ENCODE measurements around the gene BHLHA9. TPM values are rescaled to one million over a fixed set of nuclear protein-coding genes. Genes with fewer than 3 reads are reported as not detected.

The BHLHA9 gene
- total and polyA plus RNA-seq, 2 of the 8 experiments (the other 6 are each of a cell fraction or from before 2014, with no cell fraction given), result 0.29 to 0.34 TPM

DNA sequence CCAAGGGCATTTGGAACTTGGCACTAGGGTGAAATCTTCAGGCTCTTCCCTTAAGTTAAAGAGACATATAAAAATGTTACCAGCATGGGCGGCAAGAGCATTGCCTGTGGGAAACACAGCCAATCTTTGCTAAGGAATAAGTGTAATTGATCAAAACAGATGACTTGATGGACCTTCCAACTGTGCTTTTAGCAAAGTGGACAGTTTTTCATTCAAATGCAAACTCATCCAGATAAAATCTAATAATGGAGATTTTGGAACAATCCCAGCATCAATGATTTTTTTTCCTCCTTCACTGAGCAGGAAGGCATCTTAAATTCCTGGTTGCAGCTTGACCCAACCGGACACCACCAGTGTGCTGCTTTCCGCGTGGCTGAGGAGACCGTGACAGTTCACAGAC, 42.9 kb upstream of the BHLHA9 start:
- Histone ChIP-seq H3K18ac (ENCODE audit: extremely low read depth, low read length) (no peak overlapping the region), H3K27me3 (replicated peaks in 1 of 4; ENCODE audit: control insufficient read depth in 3 of 4, extremely low read depth in 1 of 4, insufficient read depth in 3 of 4, low read length in 3 of 4) (peaks cover 47 to 59% (median 56%) of the 10 kb centered on the region in 4 experiments), H3K4me3 (ENCODE audit: extremely low read depth in 1 of 4, insufficient read depth in 2 of 4, low read depth in 3 of 4, low read length in 4 of 4) (no peak overlapping the region), H3K9ac (replicated peaks in 1 of 4; ENCODE audit: extremely low read depth in 1 of 4, low read depth in 3 of 4, low read length in 3 of 4) (no peak overlapping the region), H3K36me3 (ENCODE audit: control insufficient read depth in 2 of 4, insufficient read depth in 4 of 4, low read length in 3 of 4) (peaks cover 0 to 11% (median 0%) of the 10 kb centered on the region in 4 experiments; a peak in 1 of 8 replicates), H3K79me1 (ENCODE audit: low read depth, low read length) (no peaks in the 10 kb centered on the region), H3K4ac (replicated peaks; ENCODE audit: insufficient read length, low read depth, low read length) (no peak overlapping the region), H2BK5ac (ENCODE audit: low read depth, low read length) (no peak overlapping the region), H2BK120ac (replicated peaks; ENCODE audit: low read depth, low read length) (no peak overlapping the region), H2AFZ (ENCODE audit: low read length) (no peak overlapping the region), H3K23ac (ENCODE audit: insufficient read length) (no peak overlapping the region), H2BK20ac (ENCODE audit: low read length) (no peak overlapping the region), H3K4me1 (replicated peaks in 1 of 4; ENCODE audit: control insufficient read depth in 3 of 4, insufficient read depth in 4 of 4, low read length in 3 of 4) (peaks cover 0 to 4% (median 0%) of the 10 kb centered on the region in 4 experiments; a peak in 3 of 7 replicates), H2BK12ac (ENCODE audit: low read depth, low read length) (no peak overlapping the region), H2BK15ac (ENCODE audit: low read length) (no peak overlapping the region), H3K23me2 (ENCODE audit: low read depth, low read length) (peaks cover 4% of the 10 kb centered on the region), H3K4me2 (ENCODE audit: insufficient read depth in 1 of 2, low read depth in 2 of 2, low read length in 2 of 2) (no peak overlapping the region; a peak in 1 of 4 replicates), H4K8ac (ENCODE audit: extremely low read depth, insufficient read depth, low read length) (no peak overlapping the region), H4K5ac (ENCODE audit: insufficient read length, low read depth, low read length) (no peak overlapping the region), H4K91ac (replicated peaks; ENCODE audit: insufficient read length, low read length) (no peak overlapping the region), H3K56ac (replicated peaks; ENCODE audit: insufficient read length, low read depth, low read length) (no peak overlapping the region), H4K20me1 (replicated peaks in 1 of 2; ENCODE audit: control insufficient read depth in 1 of 2, insufficient read depth in 2 of 2, low read length in 2 of 2) (peaks cover 0 to 7% of the 10 kb centered on the region in 2 experiments), H3K27ac (ENCODE audit: low read depth, low read length) (no peak overlapping the region), H3K14ac (ENCODE audit: insufficient read length) (no peak overlapping the region), H3K79me2 (ENCODE audit: control insufficient read depth in 1 of 2, insufficient read depth in 2 of 2, low read length in 2 of 2) (peaks cover 0 to 3% of the 10 kb centered on the region in 2 experiments; a peak in 1 of 4 replicates), H3K9me3 (ENCODE audit: insufficient read depth in 2 of 2, low read depth in 1 of 2, low read length in 1 of 2) (peaks cover 0 to 3% of the 10 kb centered on the region in 2 experiments; a peak in 1 of 4 replicates), H2AK5ac (ENCODE audit: low read depth, low read length) (no peak overlapping the region)
- 93% methylated on average over 5 of the region's 5 CpGs; no CpG with 5 or more reads in 1 of the 2 experiments for WGBS, 2 experiments (ENCODE audit: extremely low coverage in 1 of 2, insufficient coverage in 1 of 2, insufficient read length in 1 of 2, insufficient replicate concordance in 2 of 2, low coverage in 1 of 2, low lambda C conversion rate in 2 of 2, missing lambda C conversion rate in 1 of 2)
- ChIA-PET POLR2A (ENCODE audit: partially characterized antibody) (interaction anchor here (0.9 to 1.6 kb wide), 2 partner anchors 42 to 87 kb away, joined by 3 to 5 read pairs; partner anchors contain the start of gene BHLHA9), CTCF (ENCODE audit: partially characterized antibody) (interaction anchor here (1.2 to 2.0 kb wide), 2 partner anchors 32 to 40 kb away, joined by 3 to 9 read pairs; no protein-coding TSS in a partner anchor)
- DNase-seq (ENCODE audit: low read depth in 1 of 2, low spot score in 2 of 2) (no peak), FAIRE-seq (no peak)
- TF ChIP-seq GABPA (IDR thresholded peaks at IDR 0.05; ENCODE audit: borderline replicate concordance, insufficient read depth, low read length) (no peak), POLR2A (IDR thresholded peaks at IDR 0.05; ENCODE audit: control extremely low read depth in 1 of 2, low read depth in 2 of 2, low read length in 2 of 2) (no peak), KDM4A (IDR thresholded peaks at IDR 0.05; ENCODE audit: low read depth, low read length, severe bottlenecking) (no peak), SIRT6 (IDR thresholded peaks at IDR 0.05; ENCODE audit: low read length) (no peak), PHF8 (conservative IDR thresholded peaks at IDR 0.05; ENCODE audit: low read depth, low read length) (no peak)
